ENCODE data around the gene KCNH8.

KCNH8 gene

DNA sequence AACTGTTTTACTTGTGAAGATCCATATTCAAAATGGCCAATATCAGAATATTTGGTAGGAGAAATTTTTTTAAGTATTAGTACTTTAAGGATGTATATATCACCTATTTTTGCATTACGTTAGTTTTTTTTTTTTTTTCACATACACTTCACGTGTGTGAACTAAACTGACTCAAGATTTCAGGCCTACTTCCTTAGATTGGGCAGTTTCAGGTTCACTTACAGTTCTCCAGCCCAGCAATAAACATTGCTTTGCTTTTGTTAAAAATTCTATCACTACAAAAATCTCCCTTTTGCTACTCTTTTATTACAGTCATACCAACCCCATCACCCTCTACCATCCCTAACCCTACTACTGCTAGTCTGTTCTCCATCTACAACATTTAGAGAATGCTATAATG is 183.6 kb downstream of the KCNH8 start:
- no peak for TF ChIP-seq NFIC (IDR thresholded peaks at IDR 0.05)
- TF ChIP-seq CEBPB (IDR thresholded peaks at IDR 0.05): no peak

DNA sequence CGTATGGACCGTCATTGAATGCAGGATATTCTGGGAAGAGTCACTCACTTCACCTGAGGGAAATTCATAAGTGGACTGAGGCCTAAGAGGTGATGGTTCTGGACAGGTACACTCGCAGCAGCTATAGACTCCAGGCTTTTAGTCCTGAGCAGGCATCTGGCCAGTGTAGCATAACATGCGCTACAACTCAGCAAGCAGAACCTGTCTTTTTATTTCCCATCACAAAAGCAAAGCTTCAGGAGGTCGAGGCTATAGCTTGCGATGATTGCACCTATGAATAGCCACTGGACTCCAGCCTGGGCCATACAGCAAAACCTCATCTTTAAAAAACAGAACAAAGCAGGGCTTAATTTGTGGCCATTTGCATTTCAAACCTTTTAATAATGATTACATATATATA is 185.8 kb downstream of the KCNH8 start:
- no peak for TF ChIP-seq EP300 (IDR thresholded peaks at IDR 0.05; ENCODE audit: borderline replicate concordance)
- TF ChIP-seq, protein P1, sequence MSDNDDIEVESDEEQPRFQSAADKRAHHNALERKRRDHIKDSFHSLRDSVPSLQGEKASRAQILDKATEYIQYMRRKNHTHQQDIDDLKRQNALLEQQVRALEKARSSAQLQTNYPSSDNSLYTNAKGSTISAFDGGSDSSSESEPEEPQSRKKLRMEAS (IDR thresholded peaks at IDR 0.05): no peak
- TF ChIP-seq CEBPB (IDR thresholded peaks at IDR 0.05): no peak
- no peak for TF ChIP-seq TEAD4 (IDR thresholded peaks at IDR 0.05)
- TF ChIP-seq EGR1 (IDR thresholded peaks at IDR 0.05): no peak
- no peak for TF ChIP-seq YY1 (IDR thresholded peaks at IDR 0.05; ENCODE audit: low read depth)

DNA sequence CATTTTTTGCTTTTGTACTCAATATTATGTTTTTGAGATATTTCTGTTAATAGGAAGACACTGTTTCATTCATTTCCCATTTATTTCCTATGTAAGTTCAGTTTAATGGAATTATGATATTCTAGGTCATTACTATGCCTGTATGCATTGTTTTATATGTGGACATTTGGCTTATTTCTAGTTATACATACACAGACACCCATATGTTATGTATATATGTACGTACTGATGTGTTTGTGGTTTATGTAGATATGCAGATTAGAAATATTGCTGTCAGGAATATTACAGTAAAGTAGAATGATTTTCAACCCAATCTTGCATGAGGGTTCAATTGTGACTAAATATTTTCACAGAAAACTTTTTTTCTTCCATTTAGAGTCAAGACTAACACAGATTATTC is 190.5 kb downstream of the KCNH8 start:
- TF ChIP-seq, protein P2, sequence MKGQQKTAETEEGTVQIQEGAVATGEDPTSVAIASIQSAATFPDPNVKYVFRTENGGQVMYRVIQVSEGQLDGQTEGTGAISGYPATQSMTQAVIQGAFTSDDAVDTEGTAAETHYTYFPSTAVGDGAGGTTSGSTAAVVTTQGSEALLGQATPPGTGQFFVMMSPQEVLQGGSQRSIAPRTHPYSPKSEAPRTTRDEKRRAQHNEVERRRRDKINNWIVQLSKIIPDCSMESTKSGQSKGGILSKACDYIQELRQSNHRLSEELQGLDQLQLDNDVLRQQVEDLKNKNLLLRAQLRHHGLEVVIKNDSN (IDR thresholded peaks at IDR 0.05): no peak
- TF ChIP-seq EP300 (IDR thresholded peaks at IDR 0.05; ENCODE audit: borderline replicate concordance) (no peak), YY1 (IDR thresholded peaks at IDR 0.05; ENCODE audit: low read depth) (no peak), CEBPB (IDR thresholded peaks at IDR 0.05) (no peak), NFIC (IDR thresholded peaks at IDR 0.05) (no peak), RAD21 (IDR thresholded peaks at IDR 0.05; ENCODE audit: low read depth) (no peak), EGR1 (IDR thresholded peaks at IDR 0.05) (no peak), ZBTB7A (IDR thresholded peaks at IDR 0.05; ENCODE audit: low read depth) (no peak), TCF12 (IDR thresholded peaks at IDR 0.05; ENCODE audit: low read depth) (no peak), CREB1 (IDR thresholded peaks at IDR 0.05; ENCODE audit: low read depth) (no peak), TAF1 (IDR thresholded peaks at IDR 0.05; ENCODE audit: low read depth) (no peak), TEAD4 (IDR thresholded peaks at IDR 0.05) (no peak), FOXM1 (IDR thresholded peaks at IDR 0.05; ENCODE audit: borderline replicate concordance, low read depth) (no peak)
- TF ChIP-seq, protein P1 (IDR thresholded peaks at IDR 0.05): no peak
- TF ChIP-seq, protein P3, sequence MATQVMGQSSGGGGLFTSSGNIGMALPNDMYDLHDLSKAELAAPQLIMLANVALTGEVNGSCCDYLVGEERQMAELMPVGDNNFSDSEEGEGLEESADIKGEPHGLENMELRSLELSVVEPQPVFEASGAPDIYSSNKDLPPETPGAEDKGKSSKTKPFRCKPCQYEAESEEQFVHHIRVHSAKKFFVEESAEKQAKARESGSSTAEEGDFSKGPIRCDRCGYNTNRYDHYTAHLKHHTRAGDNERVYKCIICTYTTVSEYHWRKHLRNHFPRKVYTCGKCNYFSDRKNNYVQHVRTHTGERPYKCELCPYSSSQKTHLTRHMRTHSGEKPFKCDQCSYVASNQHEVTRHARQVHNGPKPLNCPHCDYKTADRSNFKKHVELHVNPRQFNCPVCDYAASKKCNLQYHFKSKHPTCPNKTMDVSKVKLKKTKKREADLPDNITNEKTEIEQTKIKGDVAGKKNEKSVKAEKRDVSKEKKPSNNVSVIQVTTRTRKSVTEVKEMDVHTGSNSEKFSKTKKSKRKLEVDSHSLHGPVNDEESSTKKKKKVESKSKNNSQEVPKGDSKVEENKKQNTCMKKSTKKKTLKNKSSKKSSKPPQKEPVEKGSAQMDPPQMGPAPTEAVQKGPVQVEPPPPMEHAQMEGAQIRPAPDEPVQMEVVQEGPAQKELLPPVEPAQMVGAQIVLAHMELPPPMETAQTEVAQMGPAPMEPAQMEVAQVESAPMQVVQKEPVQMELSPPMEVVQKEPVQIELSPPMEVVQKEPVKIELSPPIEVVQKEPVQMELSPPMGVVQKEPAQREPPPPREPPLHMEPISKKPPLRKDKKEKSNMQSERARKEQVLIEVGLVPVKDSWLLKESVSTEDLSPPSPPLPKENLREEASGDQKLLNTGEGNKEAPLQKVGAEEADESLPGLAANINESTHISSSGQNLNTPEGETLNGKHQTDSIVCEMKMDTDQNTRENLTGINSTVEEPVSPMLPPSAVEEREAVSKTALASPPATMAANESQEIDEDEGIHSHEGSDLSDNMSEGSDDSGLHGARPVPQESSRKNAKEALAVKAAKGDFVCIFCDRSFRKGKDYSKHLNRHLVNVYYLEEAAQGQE (IDR thresholded peaks at IDR 0.05; ENCODE audit: low read depth): no peak

DNA sequence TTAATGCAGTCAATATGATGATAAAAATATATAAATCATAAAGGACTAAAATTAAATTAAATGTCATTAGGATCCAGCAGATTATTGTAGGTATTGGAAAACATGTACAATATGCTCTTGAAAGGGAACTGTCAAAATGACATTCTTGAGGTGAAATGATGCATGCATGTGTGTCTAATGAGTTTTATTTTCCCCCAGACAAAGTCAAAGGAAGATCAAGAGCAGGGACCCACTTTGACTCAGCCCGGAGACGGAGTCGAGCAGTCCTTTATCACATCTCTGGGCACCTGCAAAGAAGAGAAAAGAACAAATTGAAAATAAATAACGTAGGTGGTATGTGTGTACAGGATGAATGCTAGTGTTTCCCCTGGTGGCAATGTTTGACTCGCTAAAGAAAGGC is 194.1 kb downstream of the KCNH8 start:
- TF ChIP-seq, protein P2 (IDR thresholded peaks at IDR 0.05): no peak
- no peak for TF ChIP-seq NFIC (IDR thresholded peaks at IDR 0.05)
- TF ChIP-seq EGR1 (IDR thresholded peaks at IDR 0.05): no peak
- no peak for TF ChIP-seq ZBTB7A (IDR thresholded peaks at IDR 0.05; ENCODE audit: low read depth)
- no peak for TF ChIP-seq TAF1 (IDR thresholded peaks at IDR 0.05; ENCODE audit: low read depth)
- TF ChIP-seq YY1 (IDR thresholded peaks at IDR 0.05; ENCODE audit: low read depth): no peak
- TF ChIP-seq, protein P1 (IDR thresholded peaks at IDR 0.05): no peak
- TF ChIP-seq TCF12 (IDR thresholded peaks at IDR 0.05; ENCODE audit: low read depth): no peak

DNA sequence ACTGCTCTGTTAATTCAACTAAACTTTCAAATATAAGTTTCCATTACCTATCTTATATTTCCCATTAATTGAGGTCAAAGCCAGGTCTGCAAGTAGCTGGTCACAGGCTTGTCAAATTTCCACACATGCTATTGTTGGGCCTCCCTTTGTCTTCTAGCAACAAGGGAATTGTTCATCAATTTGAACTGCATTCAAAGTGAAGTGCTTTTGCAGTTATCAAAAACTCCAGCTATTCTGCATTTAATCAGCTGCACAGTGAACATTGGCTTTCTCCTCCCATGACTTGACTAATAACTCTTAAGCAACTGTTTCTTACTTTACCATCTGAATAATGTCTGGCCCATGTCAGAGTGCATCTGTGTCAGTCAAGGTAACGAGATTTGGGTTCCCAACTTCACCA is 198.4 kb downstream of the KCNH8 start:
- TF ChIP-seq EGR1 (IDR thresholded peaks at IDR 0.05) (no peak), YY1 (IDR thresholded peaks at IDR 0.05; ENCODE audit: low read depth) (no peak), CREB1 (IDR thresholded peaks at IDR 0.05; ENCODE audit: low read depth) (no peak), TEAD4 (IDR thresholded peaks at IDR 0.05) (no peak), ZBTB7A (IDR thresholded peaks at IDR 0.05; ENCODE audit: low read depth) (no peak), NFIC (IDR thresholded peaks at IDR 0.05) (no peak), EP300 (IDR thresholded peaks at IDR 0.05; ENCODE audit: borderline replicate concordance) (no peak), FOXM1 (IDR thresholded peaks at IDR 0.05; ENCODE audit: borderline replicate concordance, low read depth) (no peak), TAF1 (IDR thresholded peaks at IDR 0.05; ENCODE audit: low read depth) (no peak), RAD21 (IDR thresholded peaks at IDR 0.05; ENCODE audit: low read depth) (no peak), TCF12 (IDR thresholded peaks at IDR 0.05; ENCODE audit: low read depth) (no peak), CEBPB (IDR thresholded peaks at IDR 0.05) (no peak)
- TF ChIP-seq, protein P3 (IDR thresholded peaks at IDR 0.05; ENCODE audit: low read depth): no peak
- TF ChIP-seq, protein P1 (IDR thresholded peaks at IDR 0.05): no peak
- TF ChIP-seq, protein P2 (IDR thresholded peaks at IDR 0.05): no peak
